HTERT RPE-1 (cell line): ENCODE results near the gene ANXA8.

ENCODE experiments used
- in situ Hi-C: fragments of 300-500 bp; cut with MboI; formaldehyde crosslinking; loops from 4 replicates; pipeline ENCODE4 v1.14.3; 2020; ENCODE audit warnings: low sequenced_read_pairs

Gene ANXA8

DNA sequence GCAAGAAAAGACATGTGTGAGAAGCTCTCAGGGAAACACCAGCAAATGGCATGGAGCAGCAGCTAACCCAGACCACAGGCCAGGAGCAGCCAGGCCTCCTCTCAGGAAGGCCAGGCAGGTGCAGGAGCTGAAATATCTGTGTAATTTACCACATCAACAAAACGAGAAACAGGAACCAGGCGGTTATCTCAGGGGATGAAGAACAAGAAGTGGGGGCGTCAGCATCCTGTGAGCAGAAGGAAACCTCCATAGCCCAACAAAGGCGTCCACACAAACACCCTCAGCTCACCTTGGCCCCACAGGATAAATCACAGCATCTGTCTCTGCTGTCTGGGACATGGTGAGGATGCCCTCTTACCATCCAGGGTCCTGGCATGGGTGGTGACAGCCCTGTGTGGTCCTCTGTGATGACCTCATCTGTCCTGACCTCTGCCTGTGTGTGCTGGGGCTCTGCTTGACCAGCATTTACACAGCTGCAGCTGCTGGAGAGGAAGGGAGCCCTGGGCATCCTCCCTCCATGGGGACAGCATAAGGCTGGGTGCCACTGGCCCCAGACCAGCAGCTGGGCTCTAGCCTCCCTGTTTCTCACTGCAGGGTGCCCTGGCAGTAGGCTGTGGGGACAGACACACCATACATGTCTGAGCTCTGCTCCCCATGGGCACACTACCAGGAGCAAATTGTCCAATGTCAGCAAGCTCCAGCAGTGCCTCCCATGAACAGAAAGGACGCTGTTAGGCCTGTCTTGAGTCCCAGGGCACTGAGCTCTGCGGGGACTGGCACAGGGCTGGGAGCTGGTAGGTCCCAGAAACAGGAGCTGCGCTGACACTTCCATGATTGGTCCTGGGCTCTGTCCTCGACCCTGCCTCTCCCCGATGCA, 34.6 kb downstream of the ANXA8 start:
- in situ Hi-C loops: no loop called here

DNA sequence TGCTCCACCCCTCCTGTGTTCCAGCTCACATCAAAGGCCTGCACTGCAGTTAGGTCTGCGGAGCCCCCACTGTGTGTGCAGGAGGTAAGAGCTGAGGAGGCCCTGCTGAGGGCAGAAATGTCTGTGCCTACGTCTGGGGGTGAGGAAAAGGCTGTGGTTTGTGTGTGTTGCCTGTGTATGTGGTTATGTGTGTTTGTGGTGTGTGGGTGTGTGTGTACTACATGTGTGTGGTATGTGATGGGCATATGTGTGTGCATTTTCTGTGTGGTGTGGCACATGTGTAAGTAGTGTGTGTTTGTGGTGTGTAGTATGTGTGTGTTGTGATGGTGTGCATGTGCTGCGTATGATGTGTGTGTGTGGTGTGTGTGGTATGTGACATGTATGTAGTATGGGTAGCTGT, 36.2 kb downstream of the ANXA8 start:
- in situ Hi-C loops: no loop called here

DNA sequence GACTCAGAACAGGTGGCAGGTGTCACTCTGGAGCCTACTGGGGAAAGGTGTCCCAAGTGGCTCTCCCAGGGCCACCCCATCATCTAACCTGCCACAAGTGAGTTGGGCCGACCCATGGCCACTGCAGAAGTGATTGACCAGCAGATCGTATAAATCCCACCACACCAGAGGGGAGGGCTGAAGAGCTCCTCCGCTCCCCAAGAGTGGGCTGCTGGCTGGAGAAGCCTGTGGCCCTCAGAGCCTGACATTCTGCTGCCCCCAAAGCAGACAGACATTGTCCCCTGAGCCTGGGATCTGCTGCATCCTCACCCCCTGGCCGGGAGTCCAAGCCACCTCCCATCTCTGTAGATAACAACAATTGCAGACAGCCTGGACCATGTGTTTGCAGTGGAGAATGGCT, 36.7 kb downstream of the ANXA8 start:
- in situ Hi-C loops: no loop called here

DNA sequence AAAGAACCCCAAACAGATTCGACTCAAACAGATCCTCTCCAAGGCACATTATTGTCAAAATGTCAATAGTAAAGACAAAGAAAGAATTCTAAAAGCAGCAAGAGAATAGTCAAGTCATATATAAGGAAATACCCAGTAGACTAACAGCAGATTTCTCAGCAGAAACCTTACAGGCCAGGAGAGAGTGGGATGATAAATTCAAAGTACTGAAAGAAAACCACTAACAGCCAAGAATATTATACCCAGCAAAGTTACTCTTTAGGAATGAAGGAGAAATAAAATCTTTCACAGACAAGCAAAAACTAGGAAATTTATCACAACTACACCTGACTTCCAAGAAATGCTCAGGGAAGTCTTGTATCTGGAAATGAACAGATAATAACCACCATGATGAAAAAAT, 38.2 kb downstream of the ANXA8 start:
- in situ Hi-C loops: no loop called here

DNA sequence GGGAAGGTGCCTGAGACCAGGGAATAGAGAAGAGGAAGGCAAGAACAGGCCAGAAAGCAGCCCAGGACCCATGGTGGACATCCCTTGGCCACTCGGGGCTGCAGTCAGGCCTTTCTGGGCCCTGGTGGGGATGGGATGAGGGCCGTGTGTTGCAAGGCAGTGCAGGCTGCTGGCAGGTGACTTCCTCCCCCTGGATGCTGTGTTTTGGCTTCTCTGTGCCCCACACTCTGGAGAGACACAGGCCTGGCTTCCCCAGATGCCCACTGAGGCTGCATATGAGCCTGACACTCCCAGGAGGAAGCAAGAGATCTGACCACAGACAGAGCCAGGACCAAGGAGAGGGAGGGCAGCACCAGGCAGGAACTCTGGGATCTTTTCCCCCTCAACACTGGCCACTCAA, 39.9 kb downstream of the ANXA8 start:
- in situ Hi-C loops: no loop called here

DNA sequence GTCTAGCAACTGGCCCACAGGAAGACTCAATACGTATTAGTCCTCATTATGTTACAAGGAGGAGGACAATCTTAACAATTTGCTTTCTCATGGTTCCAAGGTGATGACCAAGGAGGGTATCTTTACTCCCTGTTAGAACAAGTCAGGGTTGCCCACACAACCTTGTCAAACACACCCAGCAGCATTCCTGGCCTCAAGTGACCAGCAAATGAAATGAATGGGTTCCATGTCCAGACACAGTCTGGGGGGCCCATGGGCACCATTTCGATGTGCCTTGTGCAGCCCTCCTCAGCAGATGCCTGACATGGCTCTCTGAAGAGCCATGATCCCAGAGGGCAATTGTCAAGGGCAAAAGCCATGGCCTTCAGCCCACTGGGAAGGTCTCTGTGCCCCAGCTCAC, 40.8 kb downstream of the ANXA8 start:
- in situ Hi-C loops: no loop called here

DNA sequence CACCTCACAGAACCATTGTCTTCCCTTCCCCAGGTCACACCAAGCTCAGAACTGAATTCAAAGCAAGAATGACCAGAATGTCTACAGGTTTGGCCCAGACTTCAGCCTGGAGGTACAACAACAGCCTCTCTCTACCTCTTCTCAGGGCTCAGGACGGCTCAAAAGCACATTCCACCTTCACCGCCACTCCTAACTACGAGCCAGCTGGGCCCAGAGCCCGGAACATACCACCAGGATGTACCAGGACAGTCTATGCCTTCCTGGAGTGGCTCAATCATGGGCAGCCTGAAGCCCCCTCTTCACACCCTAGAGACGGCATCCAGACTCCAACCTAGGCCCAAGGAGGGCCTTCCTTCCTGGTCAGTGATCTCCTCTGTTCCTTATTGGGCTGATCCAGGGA, 41.6 kb downstream of the ANXA8 start:
- in situ Hi-C loops: no loop called here

DNA sequence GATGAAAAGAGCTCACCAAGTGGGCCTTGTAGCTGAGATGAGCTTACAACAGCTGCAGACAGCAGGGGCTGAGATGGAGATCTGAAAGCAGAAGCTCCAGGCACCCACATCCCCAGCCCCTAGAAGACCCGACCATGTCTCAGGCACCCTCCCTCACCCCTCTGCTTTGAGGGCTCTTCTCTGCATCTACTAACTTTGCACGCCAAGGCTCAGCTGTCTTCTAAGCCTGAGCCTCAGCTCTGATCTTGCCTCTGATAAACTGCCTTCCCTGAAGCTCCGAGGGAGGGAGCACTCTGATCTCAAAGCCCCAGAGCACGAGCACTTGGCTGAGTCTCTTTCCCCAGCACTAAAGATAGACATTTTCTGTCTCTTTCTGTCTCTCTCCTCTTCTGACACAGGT, 42.0 kb downstream of the ANXA8 start:
- in situ Hi-C loops: no loop called here

DNA sequence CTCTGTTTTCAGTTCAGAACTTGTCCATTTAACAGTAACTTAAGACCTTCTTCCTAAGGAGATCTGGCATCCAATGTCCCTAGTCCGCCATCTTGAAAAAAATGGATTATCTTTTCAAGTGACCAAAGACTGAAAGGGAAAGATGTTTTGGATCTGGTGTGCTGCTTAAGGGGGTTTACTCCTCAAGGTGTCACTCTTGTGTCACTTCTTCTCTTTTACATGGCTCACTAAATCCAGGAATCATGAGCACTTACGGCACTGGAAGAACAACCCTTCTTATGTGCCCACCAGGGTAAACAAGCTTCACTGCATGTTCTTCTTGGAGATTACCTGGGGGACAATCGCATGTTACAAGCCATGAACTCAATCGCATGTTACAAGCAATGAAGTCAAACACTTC, 43.7 kb downstream of the ANXA8 start:
- in situ Hi-C loops: no loop called here

DNA sequence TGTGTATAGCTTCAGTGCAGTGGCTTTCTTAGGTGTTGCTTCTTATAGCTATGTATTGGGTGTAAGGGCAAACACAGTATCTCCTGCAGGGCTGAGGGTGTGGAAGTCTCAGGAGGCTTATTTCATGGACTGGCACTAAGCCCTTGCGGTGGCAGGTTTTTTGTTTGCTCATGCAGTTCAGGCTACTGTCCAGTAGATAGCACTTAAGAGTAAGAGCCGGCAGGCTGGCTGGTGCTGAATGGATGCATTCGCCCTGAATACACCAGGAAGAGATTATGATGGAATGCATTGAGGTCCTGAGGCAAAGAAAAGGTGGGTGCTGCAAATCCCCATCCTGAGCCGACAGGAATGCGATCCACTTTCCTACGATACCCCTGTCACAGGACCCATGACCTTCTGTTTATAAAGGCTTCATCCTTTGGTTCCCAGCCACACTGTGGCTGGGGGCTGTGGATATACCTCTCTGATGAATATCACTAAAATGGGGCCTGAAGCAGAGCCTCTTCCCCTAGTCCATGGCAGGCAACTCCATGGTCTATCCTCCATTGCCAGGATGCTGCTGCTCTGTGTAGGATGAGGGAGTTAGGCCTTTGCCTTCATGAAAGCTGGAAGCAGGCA, 44.9 kb downstream of the ANXA8 start:
- in situ Hi-C loops: no loop called here

DNA sequence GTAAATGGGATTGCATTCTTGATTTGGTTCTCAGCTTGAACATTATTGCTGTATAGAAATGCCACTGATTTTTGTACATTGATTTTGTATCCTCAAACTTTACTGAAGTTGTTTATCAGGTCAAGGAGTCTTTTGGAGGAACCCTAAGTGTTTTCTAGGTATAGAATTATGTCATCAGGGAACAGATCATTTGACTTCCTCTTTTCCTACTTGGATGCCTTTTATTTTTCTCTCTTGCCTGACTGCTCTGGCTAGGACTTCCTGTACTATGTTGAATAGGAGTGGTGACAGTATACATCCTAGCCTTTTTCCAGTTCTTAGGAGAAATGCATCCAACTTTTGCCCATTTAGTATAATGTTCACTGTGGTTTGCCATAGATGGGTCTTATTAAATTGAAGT, 48.8 kb downstream of the ANXA8 start:
- in situ Hi-C loops: no loop called here

DNA sequence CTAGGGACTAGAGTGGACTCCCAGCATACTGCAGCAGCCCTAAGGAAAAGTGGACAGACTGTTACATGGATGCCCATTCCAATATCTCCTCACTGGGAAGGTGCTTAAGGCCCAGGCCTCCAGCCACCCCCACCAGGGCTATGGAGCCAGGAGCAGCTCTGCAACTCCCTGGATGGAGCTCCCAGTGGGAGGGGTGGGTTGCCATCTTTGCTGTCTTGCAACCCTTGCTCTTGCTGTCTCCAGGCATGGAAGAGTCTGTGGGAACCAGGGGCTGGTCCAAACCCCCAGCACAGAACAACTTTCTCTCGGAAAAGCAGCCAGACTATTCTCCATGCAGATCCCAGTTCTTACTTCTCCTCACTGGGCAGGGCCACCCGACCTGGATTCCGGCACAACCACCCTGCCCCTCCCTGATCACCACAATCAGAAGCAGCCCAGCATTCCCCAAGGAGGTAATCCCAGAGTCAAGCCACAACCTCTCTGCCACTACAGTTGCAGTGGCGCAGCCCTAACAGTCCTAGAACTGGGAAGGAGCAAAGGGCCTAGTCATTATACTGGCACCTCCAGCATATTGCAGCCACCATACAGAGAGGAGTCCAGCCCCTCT, 58.0 kb downstream of the ANXA8 start:
- in situ Hi-C loops: no loop called here

DNA sequence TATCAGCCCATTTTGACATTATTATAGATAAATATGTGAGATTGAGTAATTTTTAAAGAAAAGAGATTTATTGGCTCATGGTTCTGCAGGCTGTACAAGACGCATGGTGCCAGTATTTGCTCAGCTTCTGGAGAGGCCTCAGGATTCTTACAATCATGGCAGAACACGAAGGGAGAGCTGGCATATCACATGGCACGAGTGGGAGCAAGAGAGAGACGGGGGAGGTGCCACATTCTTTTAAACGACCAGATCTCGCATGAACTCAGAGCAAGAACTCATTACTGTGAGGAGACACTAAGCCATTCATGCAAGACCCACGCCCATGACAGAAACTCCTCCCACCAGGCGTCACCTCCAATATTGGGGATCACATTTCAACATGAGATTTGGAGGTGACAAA, 59.7 kb downstream of the ANXA8 start:
- in situ Hi-C loops: no loop called here

DNA sequence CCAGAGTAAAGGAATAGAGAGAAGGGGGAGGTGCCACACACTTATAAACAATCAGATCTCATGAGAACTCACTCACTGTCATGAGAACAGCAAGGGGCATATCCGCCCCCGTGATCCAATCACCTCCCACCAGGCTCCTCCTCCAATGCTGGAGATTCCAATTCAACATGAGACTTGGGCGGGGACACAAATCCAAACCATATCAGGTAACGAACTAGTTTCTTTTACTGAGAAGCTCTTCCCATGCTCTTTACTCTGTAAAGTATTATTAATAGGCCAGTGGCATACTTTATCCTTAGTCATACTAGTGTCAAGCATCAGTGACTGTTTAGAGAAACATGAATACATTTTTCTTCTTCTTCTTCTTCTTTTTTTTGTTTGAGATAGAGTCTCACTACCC, 60.4 kb downstream of the ANXA8 start:
- in situ Hi-C loops: no loop called here

DNA sequence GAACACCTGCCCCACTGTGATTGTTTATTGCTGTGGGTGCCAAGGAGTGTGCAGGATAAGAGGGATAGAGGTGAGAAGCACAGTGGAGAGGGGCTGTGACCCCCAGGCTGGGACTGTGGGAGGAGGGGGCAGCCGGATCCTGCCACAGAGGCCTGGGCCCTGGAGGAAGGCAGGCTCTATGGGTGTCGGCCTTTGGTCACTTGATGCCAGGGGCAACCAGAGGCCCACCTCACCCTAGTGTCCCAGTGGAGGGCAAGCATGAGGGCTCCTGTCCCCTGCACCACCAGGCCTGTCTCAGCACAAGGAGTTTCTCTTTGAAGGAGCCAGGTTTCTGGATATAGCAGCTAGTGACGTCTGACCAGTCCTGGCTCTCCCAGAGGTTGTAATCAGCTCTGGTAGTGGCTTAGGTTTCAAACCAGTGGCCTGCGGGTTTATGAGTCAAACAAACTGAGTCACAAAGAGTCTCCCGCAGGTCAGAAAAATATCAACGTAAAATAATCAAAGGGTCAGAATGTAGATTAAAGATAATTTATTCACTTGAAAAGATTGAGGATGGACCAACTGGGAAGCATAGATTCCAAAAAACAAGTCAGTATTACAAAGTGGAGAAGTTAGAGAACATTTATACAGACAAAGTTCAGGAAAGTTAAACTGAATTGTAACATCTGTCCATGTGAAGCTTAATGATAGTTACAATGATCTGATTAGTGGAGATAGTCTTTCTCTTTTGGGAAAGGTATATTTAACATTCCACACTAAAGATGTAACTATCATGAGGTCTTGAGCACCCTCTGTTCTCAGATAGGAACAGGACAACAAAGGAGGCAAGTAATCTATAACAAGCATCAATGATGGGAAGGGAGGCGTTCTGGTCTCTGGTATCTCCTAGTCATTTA, 62.6 kb downstream of the ANXA8 start:
- in situ Hi-C loops: no loop called here

DNA sequence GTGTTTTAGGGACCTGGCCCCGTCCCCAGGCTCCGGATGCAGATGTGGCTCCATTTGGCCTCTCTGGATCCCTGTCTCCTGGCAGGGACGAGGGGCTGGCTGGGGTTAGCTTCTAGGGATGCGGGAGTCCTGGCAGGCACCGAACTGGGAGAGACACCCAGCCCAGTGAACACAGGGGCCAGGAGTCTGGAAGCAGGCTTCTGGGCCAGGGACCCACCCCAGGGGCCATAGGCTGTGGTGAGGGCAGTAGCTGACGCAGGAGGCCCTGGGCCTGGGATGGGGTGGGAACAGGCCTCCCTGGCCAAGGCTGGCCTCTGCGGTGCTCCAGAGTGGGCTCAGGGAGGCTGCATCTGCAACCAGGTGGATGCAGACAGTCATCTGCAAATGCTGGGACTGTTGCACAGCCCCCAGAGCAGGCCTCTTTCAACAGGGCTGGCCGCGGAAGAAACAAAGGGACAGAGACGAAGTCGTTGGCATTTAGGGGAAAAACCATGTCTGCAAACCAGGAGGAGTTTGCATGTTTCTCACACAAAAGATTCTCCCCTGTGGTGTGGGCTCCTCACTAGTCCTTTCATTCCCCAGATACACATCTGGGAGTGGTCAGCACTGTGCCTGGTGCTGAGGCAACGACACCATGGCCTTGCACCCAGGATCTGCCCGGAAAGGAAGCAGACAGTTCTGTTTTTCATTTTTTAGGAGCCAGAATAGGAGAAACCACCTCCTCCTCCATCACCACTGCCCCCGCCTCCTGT, 63.4 kb downstream of the ANXA8 start:
- in situ Hi-C loops: no loop called here

DNA sequence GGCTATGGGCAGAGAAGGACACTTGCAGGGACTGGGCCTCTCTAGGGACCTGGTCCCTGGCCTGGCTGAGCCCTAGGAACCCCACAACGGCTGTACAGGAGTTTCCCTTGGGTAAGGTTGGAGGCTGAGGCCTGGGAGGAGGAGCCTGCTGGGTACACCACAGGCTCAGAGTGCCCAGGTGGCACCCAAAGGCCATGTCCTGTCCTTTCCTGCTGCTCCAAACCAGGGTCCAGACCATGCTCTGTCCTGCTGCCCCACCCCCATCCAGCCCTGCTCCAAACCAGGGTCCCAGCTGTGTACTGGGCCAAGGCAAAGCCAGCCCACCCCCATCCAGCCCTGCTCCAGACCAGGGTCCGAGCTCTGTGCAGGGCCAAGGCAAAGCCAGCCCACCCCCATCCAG, 64.5 kb downstream of the ANXA8 start:
- in situ Hi-C loops: no loop called here

DNA sequence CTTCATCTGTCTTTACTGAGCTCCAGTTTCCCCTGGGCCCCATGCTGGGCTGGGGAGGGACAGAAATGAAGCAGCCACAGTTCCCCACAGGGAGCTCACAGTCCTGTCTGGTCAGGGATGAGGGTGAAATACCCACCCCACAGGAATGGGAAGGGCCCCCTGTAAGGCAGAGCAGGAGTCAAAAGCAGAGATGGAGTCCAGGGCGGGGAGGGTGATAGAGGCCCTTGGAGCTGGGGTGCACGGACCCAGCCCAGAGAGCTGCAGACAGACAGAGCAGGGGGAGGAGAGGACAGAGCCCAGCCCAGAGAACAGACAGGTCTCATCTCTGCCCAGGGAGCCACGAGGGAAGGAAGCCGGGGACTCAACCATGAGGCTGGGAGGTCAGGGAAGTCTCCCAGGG, 64.9 kb downstream of the ANXA8 start:
- in situ Hi-C loops: no loop called here

DNA sequence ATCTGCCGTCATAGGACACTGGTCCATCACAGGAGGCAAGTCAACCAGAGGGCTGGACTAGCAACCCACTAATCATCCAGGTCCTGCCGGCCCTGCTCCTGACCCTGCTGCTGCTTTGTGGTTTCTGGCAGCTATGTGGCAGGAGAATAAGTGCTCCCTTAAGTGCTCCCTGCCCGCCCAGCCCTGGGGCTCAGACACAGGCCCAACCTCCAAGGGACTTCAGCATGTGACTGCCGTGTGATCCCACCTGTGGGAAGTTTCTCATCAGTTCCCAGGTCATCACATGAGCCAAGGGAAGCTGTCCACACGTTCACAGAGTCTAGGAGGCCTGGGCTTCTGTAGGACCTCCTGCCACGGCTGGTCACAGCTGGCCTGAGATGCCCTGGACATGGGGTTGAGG, 65.6 kb downstream of the ANXA8 start:
- in situ Hi-C loops: no loop called here
